Measurements from ENCODE around the gene TMC1.
"Not testable (repeated sequence)": the region's sequence is repeated elsewhere in the genome, so short reads cannot be mapped to it uniquely, and the experiment has no call there.

TMC1 gene

GRCh38 chr9:72844440-72844768 is 323.0 kb downstream of the TMC1 start:
- no peaks in the 10 kb centered on the region for H3K36me3 ChIP-seq (ENCODE audit: control insufficient read depth in 2 of 2, insufficient read depth in 2 of 2, low read length in 2 of 2)
- no peaks in the 10 kb centered on the region for H3K4me1 ChIP-seq (ENCODE audit: control insufficient read depth in 2 of 2, insufficient read depth in 2 of 2, low read length in 2 of 2)
- H3K4me3 ChIP-seq (ENCODE audit: low read length in 2 of 2), result no peak overlapping the region
- H3K27ac ChIP-seq (ENCODE audit: low read depth in 2 of 2, low read length in 2 of 2), result no peak overlapping the region
- no peak overlapping the region for H3K9ac ChIP-seq (ENCODE audit: low read depth in 1 of 2, low read length in 2 of 2)
- H3K9me3 ChIP-seq (ENCODE audit: control insufficient read depth in 2 of 2, low read length in 2 of 2), result no peaks in the 10 kb centered on the region
- H3K27me3 ChIP-seq (ENCODE audit: control insufficient read depth in 2 of 2, insufficient read depth in 2 of 2, low read length in 2 of 2), result no peaks in the 10 kb centered on the region

- not testable (repeated sequence) for H3K4me1 ChIP-seq (ENCODE audit: control insufficient read depth in 2 of 2, insufficient read depth in 2 of 2, low read length in 2 of 2); H3K9me3 ChIP-seq (ENCODE audit: control insufficient read depth in 2 of 2, low read length in 2 of 2); H3K27me3 ChIP-seq (ENCODE audit: control insufficient read depth in 2 of 2, insufficient read depth in 2 of 2, low read length in 2 of 2); H3K36me3 ChIP-seq (ENCODE audit: control insufficient read depth in 2 of 2, insufficient read depth in 2 of 2, low read length in 2 of 2); H3K4me3 ChIP-seq (ENCODE audit: low read length in 2 of 2); H3K9ac ChIP-seq (ENCODE audit: low read depth in 1 of 2, low read length in 2 of 2); H3K27ac ChIP-seq (ENCODE audit: low read depth in 2 of 2, low read length in 2 of 2)
These were observed 323.6 kb downstream of the TMC1 start for GRCh38 chr9:72845052-72845451.

GRCh38 chr9:72850209-72850608 is 328.8 kb downstream of the TMC1 start:
- H3K9ac ChIP-seq (ENCODE audit: low read depth in 1 of 2, low read length in 2 of 2); H3K36me3 ChIP-seq (ENCODE audit: control insufficient read depth in 2 of 2, insufficient read depth in 2 of 2, low read length in 2 of 2); H3K27me3 ChIP-seq (ENCODE audit: control insufficient read depth in 2 of 2, insufficient read depth in 2 of 2, low read length in 2 of 2); H3K9me3 ChIP-seq (ENCODE audit: control insufficient read depth in 2 of 2, low read length in 2 of 2); H3K4me3 ChIP-seq (ENCODE audit: low read length in 2 of 2); H3K4me1 ChIP-seq (ENCODE audit: control insufficient read depth in 2 of 2, insufficient read depth in 2 of 2, low read length in 2 of 2); H3K27ac ChIP-seq (ENCODE audit: low read depth in 2 of 2, low read length in 2 of 2): not testable (repeated sequence)

GRCh38 chr9:72855321-72855720 is 333.9 kb downstream of the TMC1 start:
- no peak overlapping the region for H3K4me3 ChIP-seq (ENCODE audit: low read length in 2 of 2)

GRCh38 chr9:72855890-72856523 is 334.6 kb downstream of the TMC1 start:
- no peaks in the 10 kb centered on the region for H3K36me3 ChIP-seq (ENCODE audit: control insufficient read depth in 2 of 2, insufficient read depth in 2 of 2, low read length in 2 of 2)
- H3K9ac ChIP-seq (ENCODE audit: low read depth in 1 of 2, low read length in 2 of 2), result no peak overlapping the region
- H3K27ac ChIP-seq (ENCODE audit: low read depth in 2 of 2, low read length in 2 of 2), result no peak overlapping the region
- peaks cover 0 to 6% of the 10 kb centered on the region in 2 donors for H3K4me1 ChIP-seq (ENCODE audit: control insufficient read depth in 2 of 2, insufficient read depth in 2 of 2, low read length in 2 of 2)
- no peak overlapping the region for H3K4me3 ChIP-seq (ENCODE audit: low read length in 2 of 2)
- H3K9me3 ChIP-seq (ENCODE audit: control insufficient read depth in 2 of 2, low read length in 2 of 2), result no peaks in the 10 kb centered on the region
- no peaks in the 10 kb centered on the region for H3K27me3 ChIP-seq (ENCODE audit: control insufficient read depth in 2 of 2, insufficient read depth in 2 of 2, low read length in 2 of 2)

More at GRCh38 chr9:72855321-72855720, 333.9 kb downstream of the TMC1 start:
- no peak overlapping the region for H3K27ac ChIP-seq (ENCODE audit: low read depth in 2 of 2, low read length in 2 of 2)
- no peak overlapping the region for H3K9ac ChIP-seq (ENCODE audit: low read depth in 1 of 2, low read length in 2 of 2)
- H3K27me3 ChIP-seq (ENCODE audit: control insufficient read depth in 2 of 2, insufficient read depth in 2 of 2, low read length in 2 of 2), result no peaks in the 10 kb centered on the region
- H3K36me3 ChIP-seq (ENCODE audit: control insufficient read depth in 2 of 2, insufficient read depth in 2 of 2, low read length in 2 of 2), result no peaks in the 10 kb centered on the region
- H3K9me3 ChIP-seq (ENCODE audit: control insufficient read depth in 2 of 2, low read length in 2 of 2), result no peaks in the 10 kb centered on the region
- H3K4me1 ChIP-seq (ENCODE audit: control insufficient read depth in 2 of 2, insufficient read depth in 2 of 2, low read length in 2 of 2), result peaks cover 0 to 6% of the 10 kb centered on the region in 2 donors

- H3K4me1 ChIP-seq (ENCODE audit: control insufficient read depth in 2 of 2, insufficient read depth in 2 of 2, low read length in 2 of 2), result peaks cover 0 to 6% of the 10 kb centered on the region in 2 donors
- H3K27me3 ChIP-seq (ENCODE audit: control insufficient read depth in 2 of 2, insufficient read depth in 2 of 2, low read length in 2 of 2), result no peaks in the 10 kb centered on the region
- no peak overlapping the region for H3K27ac ChIP-seq (ENCODE audit: low read depth in 2 of 2, low read length in 2 of 2)
- H3K36me3 ChIP-seq (ENCODE audit: control insufficient read depth in 2 of 2, insufficient read depth in 2 of 2, low read length in 2 of 2), result no peaks in the 10 kb centered on the region
- H3K9ac ChIP-seq (ENCODE audit: low read depth in 1 of 2, low read length in 2 of 2), result no peak overlapping the region
- H3K9me3 ChIP-seq (ENCODE audit: control insufficient read depth in 2 of 2, low read length in 2 of 2), result no peaks in the 10 kb centered on the region
- H3K4me3 ChIP-seq (ENCODE audit: low read length in 2 of 2), result no peak overlapping the region
These were observed 335.7 kb downstream of the TMC1 start for GRCh38 chr9:72856972-72857623.

GRCh38 chr9:72857624-72857996 is 336.2 kb downstream of the TMC1 start:
- Histone ChIP-seq H3K9ac (ENCODE audit: low read depth in 1 of 2, low read length in 2 of 2) (no peak overlapping the region), H3K4me1 (ENCODE audit: control insufficient read depth in 2 of 2, insufficient read depth in 2 of 2, low read length in 2 of 2) (peaks cover 0 to 6% of the 10 kb centered on the region in 2 donors), H3K9me3 (ENCODE audit: control insufficient read depth in 2 of 2, low read length in 2 of 2) (no peaks in the 10 kb centered on the region), H3K27me3 (ENCODE audit: control insufficient read depth in 2 of 2, insufficient read depth in 2 of 2, low read length in 2 of 2) (no peaks in the 10 kb centered on the region), H3K27ac (ENCODE audit: low read depth in 2 of 2, low read length in 2 of 2) (no peak overlapping the region), H3K36me3 (ENCODE audit: control insufficient read depth in 2 of 2, insufficient read depth in 2 of 2, low read length in 2 of 2) (no peaks in the 10 kb centered on the region), H3K4me3 (ENCODE audit: low read length in 2 of 2) (no peak overlapping the region)

- H3K9me3 ChIP-seq (ENCODE audit: control insufficient read depth in 2 of 2, low read length in 2 of 2), result no peaks in the 10 kb centered on the region
- H3K36me3 ChIP-seq (ENCODE audit: control insufficient read depth in 2 of 2, insufficient read depth in 2 of 2, low read length in 2 of 2), result no peaks in the 10 kb centered on the region
- peaks cover 0 to 6% of the 10 kb centered on the region in 2 donors for H3K4me1 ChIP-seq (ENCODE audit: control insufficient read depth in 2 of 2, insufficient read depth in 2 of 2, low read length in 2 of 2)
- no peaks in the 10 kb centered on the region for H3K27me3 ChIP-seq (ENCODE audit: control insufficient read depth in 2 of 2, insufficient read depth in 2 of 2, low read length in 2 of 2)
- H3K27ac ChIP-seq (ENCODE audit: low read depth in 2 of 2, low read length in 2 of 2), result no peak overlapping the region
- H3K4me3 ChIP-seq (ENCODE audit: low read length in 2 of 2), result no peak overlapping the region
- H3K9ac ChIP-seq (ENCODE audit: low read depth in 1 of 2, low read length in 2 of 2), result no peak overlapping the region
These were observed 336.9 kb downstream of the TMC1 start for GRCh38 chr9:72858089-72858912.

GRCh38 chr9:72862788-72863187 is 341.4 kb downstream of the TMC1 start:
- H3K36me3 ChIP-seq (ENCODE audit: control insufficient read depth in 2 of 2, insufficient read depth in 2 of 2, low read length in 2 of 2); H3K9me3 ChIP-seq (ENCODE audit: control insufficient read depth in 2 of 2, low read length in 2 of 2); H3K4me1 ChIP-seq (ENCODE audit: control insufficient read depth in 2 of 2, insufficient read depth in 2 of 2, low read length in 2 of 2); H3K9ac ChIP-seq (ENCODE audit: low read depth in 1 of 2, low read length in 2 of 2); H3K27me3 ChIP-seq (ENCODE audit: control insufficient read depth in 2 of 2, insufficient read depth in 2 of 2, low read length in 2 of 2); H3K4me3 ChIP-seq (ENCODE audit: low read length in 2 of 2); H3K27ac ChIP-seq (ENCODE audit: low read depth in 2 of 2, low read length in 2 of 2): not testable (repeated sequence)

GRCh38 chr9:72863456-72864094 is 342.2 kb downstream of the TMC1 start:
- Histone ChIP-seq H3K9me3 (ENCODE audit: control insufficient read depth in 2 of 2, low read length in 2 of 2) (no peaks in the 10 kb centered on the region), H3K4me1 (ENCODE audit: control insufficient read depth in 2 of 2, insufficient read depth in 2 of 2, low read length in 2 of 2) (no peaks in the 10 kb centered on the region), H3K4me3 (ENCODE audit: low read length in 2 of 2) (no peak overlapping the region), H3K27ac (ENCODE audit: low read depth in 2 of 2, low read length in 2 of 2) (no peak overlapping the region), H3K36me3 (ENCODE audit: control insufficient read depth in 2 of 2, insufficient read depth in 2 of 2, low read length in 2 of 2) (no peaks in the 10 kb centered on the region), H3K27me3 (ENCODE audit: control insufficient read depth in 2 of 2, insufficient read depth in 2 of 2, low read length in 2 of 2) (no peaks in the 10 kb centered on the region), H3K9ac (ENCODE audit: low read depth in 1 of 2, low read length in 2 of 2) (no peak overlapping the region)

Measured in mucosa of rectum (tissue), 2 donors.